SK-N-SH (cell line): ENCODE measurements around the gene SENP5. TPM values are rescaled to one million over a fixed set of nuclear protein-coding genes. Genes with fewer than 3 reads are reported as not detected.

Experiments used
- CTCF ChIA-PET: fragments of 300-600, 350-600 bp; formaldehyde crosslinking; extraction: SDS; loops from one replicate; lab custom pipeline; 2021; lab: Yijun Ruan, JAX
- POLR2A ChIA-PET: fragments of 350-600 bp; sonication (Branson Sonifier 250); formaldehyde crosslinking; extraction: SDS; loops from one replicate; lab custom pipeline; 2020; ENCODE audit warnings: antibody characterized with exemption, inconsistent platforms; lab: Yijun Ruan, JAX
- DNase-seq: peaks from one replicate; pipeline ENCODE4 v3.0.0; 2012
- H2AFZ ChIP-seq: fragments of 200-600 bp; sonication (generic); 2 replicates; pipeline ENCODE4 v1.8.1; 2016; ENCODE audit warnings: antibody characterized with exemption, mild to moderate bottlenecking, low read depth
- H3F3A ChIP-seq: fragments of 200-600 bp; sonication (generic); replicated peaks from 2 replicates; pipeline ENCODE3; 2016; ENCODE audit warnings: antibody characterized with exemption, mild to moderate bottlenecking; ENCODE audit not compliant: insufficient read depth
- H3K27ac ChIP-seq, 2 experiments: fragments of 200-500 bp in 1 of 2; fragments of 200-600 bp in 1 of 2; sonication (Bioruptor generic) in 1 of 2; sonication (generic), shearing (Covaris generic) in 1 of 2; 2 replicates each; pipeline versions ENCODE4 v1.5.1 to v1.6.1; 2014 to 2016; ENCODE audit warnings: low read depth in 2 of 2, inconsistent platforms in 1 of 2, low read length in 1 of 2, mild to moderate bottlenecking in 1 of 2, mixed read lengths in 1 of 2
- H3K27me3 ChIP-seq: fragments of 200-600 bp; sonication (generic), shearing (Covaris generic); 2 replicates; pipeline ENCODE4 v1.6.1; 2016; ENCODE audit warnings: mixed run types; ENCODE audit not compliant: insufficient read depth
- H3K36me3 ChIP-seq, 2 experiments: fragments of 200-500 bp in 1 of 2; fragments of 200-600 bp in 1 of 2; sonication (Bioruptor generic) in 1 of 2; sonication (generic) in 1 of 2; replicated peaks in 1 of 2; 2 replicates each; pipeline versions ENCODE3 to v1.5.1; 2014 to 2016; ENCODE audit warnings: low read length in 1 of 2, mild to moderate bottlenecking in 1 of 2; ENCODE audit not compliant: insufficient read depth in 2 of 2, control insufficient read depth in 1 of 2
- H3K4me1 ChIP-seq, 2 experiments: fragments of 200-500 bp in 1 of 2; fragments of 200-600 bp in 1 of 2; sonication (Bioruptor generic) in 1 of 2; sonication (generic), shearing (Covaris generic) in 1 of 2; 2 replicates each; pipeline versions ENCODE4 v1.5.1 to v1.6.1; 2014 to 2016; ENCODE audit warnings: low read depth in 1 of 2, low read length in 1 of 2, mixed run types in 1 of 2; ENCODE audit not compliant: insufficient read depth in 2 of 2, control insufficient read depth in 1 of 2
- H3K4me2 ChIP-seq: fragments of 200-600 bp; sonication (generic), shearing (Covaris generic); 2 replicates; pipeline ENCODE4 v1.6.1; 2017; ENCODE audit warnings: mixed run types
- H3K4me3 ChIP-seq, 2 experiments: fragments of 200-500 bp in 1 of 2; fragments of 200-600 bp in 1 of 2; sonication (Bioruptor generic) in 1 of 2; sonication (generic), shearing (Covaris generic) in 1 of 2; 2 replicates each; pipeline versions ENCODE4 v1.5.1 to v1.8.1; 2014 to 2016; ENCODE audit warnings: low read depth in 2 of 2, inconsistent platforms in 1 of 2, low read length in 1 of 2, mild to moderate bottlenecking in 1 of 2, mixed read lengths in 1 of 2, moderate library complexity in 1 of 2
- H3K79me2 ChIP-seq: fragments of 200-600 bp; sonication (generic); 2 replicates; pipeline ENCODE4 v1.8.1; 2017; ENCODE audit warnings: mild to moderate bottlenecking; ENCODE audit not compliant: insufficient read depth
- H3K9ac ChIP-seq: fragments of 200-600 bp; sonication (generic); 2 replicates; pipeline ENCODE4 v1.6.1; 2017; ENCODE audit warnings: mixed run types
- H3K9me2 ChIP-seq: fragments of 200-600 bp; sonication (generic); 2 replicates; pipeline ENCODE4 v1.6.1; 2017; ENCODE audit warnings: mixed run types
- H3K9me3 ChIP-seq: fragments of 200-600 bp; sonication (generic); 2 replicates; pipeline ENCODE4 v1.6.1; 2017; ENCODE audit warnings: mixed run types, mild to moderate bottlenecking, moderate library complexity
- H4K20me1 ChIP-seq: fragments of 200-600 bp; sonication (generic); 2 replicates; pipeline ENCODE4 v1.6.1; 2017; ENCODE audit warnings: mild to moderate bottlenecking, mixed run types; ENCODE audit not compliant: insufficient read depth
- CHD2 ChIP-seq: fragments of 150-350 bp; IDR thresholded peaks from 2 replicates; pipeline ENCODE4 v1.6.1; 2018; ENCODE audit warnings: low read length; ENCODE audit not compliant: partially characterized antibody
- ELF1 ChIP-seq: IDR thresholded peaks from 2 replicates; pipeline ENCODE4 v1.4.0; 2012
- EP300 ChIP-seq, 2 experiments: IDR thresholded peaks; 2 replicates each; pipeline versions ENCODE4 v1.4.0 to v1.6.1; 2012; ENCODE audit warnings: borderline replicate concordance in 1 of 2, low read depth in 1 of 2, low read length in 1 of 2
- EZH2phosphoT487 ChIP-seq: fragments of 200-600 bp; sonication (generic); IDR thresholded peaks from 2 replicates; pipeline ENCODE4 v1.6.1; 2017; ENCODE audit warnings: low read depth, mixed run types, mild to moderate bottlenecking, antibody characterized with exemption, moderate library complexity, borderline replicate concordance
- FOSL2 ChIP-seq: IDR thresholded peaks from 2 replicates; pipeline ENCODE4 v1.4.0; 2012; ENCODE audit warnings: low read depth, mild to moderate bottlenecking, moderate library complexity, borderline replicate concordance
- FOXJ3 ChIP-seq: sonication (generic); formaldehyde crosslinking; IDR thresholded peaks from 2 replicates; pipeline ENCODE4 v1.5.1; 2020; ENCODE audit warnings: mild to moderate bottlenecking, missing genetic modification reagents
- GABPA ChIP-seq: IDR thresholded peaks from 2 replicates; pipeline ENCODE4 v1.4.0; 2012; ENCODE audit warnings: low read depth, mild to moderate bottlenecking
- GATA2 ChIP-seq: sonication (generic); formaldehyde crosslinking; IDR thresholded peaks from 2 replicates; pipeline ENCODE4 v1.5.0; 2020; ENCODE audit warnings: mild to moderate bottlenecking, missing genetic modification reagents
- JUND ChIP-seq: IDR thresholded peaks from 2 replicates; pipeline ENCODE4 v1.4.0; 2012
- MEF2A ChIP-seq: IDR thresholded peaks from 2 replicates; pipeline ENCODE4 v1.4.0; 2012; ENCODE audit warnings: low read depth, borderline replicate concordance
- MXI1 ChIP-seq: IDR thresholded peaks from 2 replicates; pipeline ENCODE4 v1.6.1; 2012; ENCODE audit warnings: mild to moderate bottlenecking, low read depth, low read length, improper control_type of control experiment
- NRF1 ChIP-seq: IDR thresholded peaks from 2 replicates; pipeline ENCODE4 v1.6.1; 2012; ENCODE audit warnings: low read depth, mild to moderate bottlenecking, low read length
- PBX3 ChIP-seq: IDR thresholded peaks from 2 replicates; pipeline ENCODE4; 2012
- RCOR1 ChIP-seq: fragments of 150-350 bp; IDR thresholded peaks from 2 replicates; pipeline ENCODE4 v1.6.1; 2017; ENCODE audit warnings: antibody characterized with exemption, low read length
- RXRA ChIP-seq: IDR thresholded peaks from 2 replicates; pipeline ENCODE4 v1.4.0; 2012; ENCODE audit warnings: low read depth, mild to moderate bottlenecking, borderline replicate concordance
- SMC3 ChIP-seq: IDR thresholded peaks from 2 replicates; pipeline ENCODE4 v1.6.1; 2012; ENCODE audit warnings: low read depth, low read length, improper control_type of control experiment
- TCF12 ChIP-seq: IDR thresholded peaks from 2 replicates; pipeline ENCODE4 v1.4.0; 2012
- USF1 ChIP-seq: IDR thresholded peaks from 2 replicates; pipeline ENCODE4 v1.4.0; 2012; ENCODE audit warnings: low read depth, borderline replicate concordance
- USF2 ChIP-seq: fragments of 150-350 bp; IDR thresholded peaks from 2 replicates; pipeline ENCODE4 v1.6.1; 2017; ENCODE audit warnings: antibody characterized with exemption, low read length, low read depth, borderline replicate concordance
- ZBTB33 ChIP-seq: IDR thresholded peaks from 2 replicates; pipeline ENCODE4 v1.4.0; 2012; ENCODE audit warnings: low read depth, borderline replicate concordance
- whole genome bisulfite sequencing: methylation state at CpG from one replicate; pipeline ENCODE4 v1.1.6; 2017; ENCODE audit warnings: low lambda C conversion rate; 5-methylcytosine and 5-hydroxymethylcytosine counted together
- polyA plus RNA-seq, 3 experiments: library from polyadenylated mRNA; depleted of rRNA; stranded (reverse); fragments of >200 nt; gene quantifications; 2 replicates each; pipeline ENCODE4 v1.2.3, GENCODE V29; 2012
- TF ChIP-seq, protein P1 (sequence below): fragments of 150-350 bp; IDR thresholded peaks from 2 replicates; pipeline ENCODE4 v1.6.1; 2016; ENCODE audit warnings: mild to moderate bottlenecking, low read depth, low read length

SENP5 gene
- polyA plus RNA-seq, 1 of the 3 experiments (the other 2 are of a cell fraction): 7.5 TPM

DNA sequence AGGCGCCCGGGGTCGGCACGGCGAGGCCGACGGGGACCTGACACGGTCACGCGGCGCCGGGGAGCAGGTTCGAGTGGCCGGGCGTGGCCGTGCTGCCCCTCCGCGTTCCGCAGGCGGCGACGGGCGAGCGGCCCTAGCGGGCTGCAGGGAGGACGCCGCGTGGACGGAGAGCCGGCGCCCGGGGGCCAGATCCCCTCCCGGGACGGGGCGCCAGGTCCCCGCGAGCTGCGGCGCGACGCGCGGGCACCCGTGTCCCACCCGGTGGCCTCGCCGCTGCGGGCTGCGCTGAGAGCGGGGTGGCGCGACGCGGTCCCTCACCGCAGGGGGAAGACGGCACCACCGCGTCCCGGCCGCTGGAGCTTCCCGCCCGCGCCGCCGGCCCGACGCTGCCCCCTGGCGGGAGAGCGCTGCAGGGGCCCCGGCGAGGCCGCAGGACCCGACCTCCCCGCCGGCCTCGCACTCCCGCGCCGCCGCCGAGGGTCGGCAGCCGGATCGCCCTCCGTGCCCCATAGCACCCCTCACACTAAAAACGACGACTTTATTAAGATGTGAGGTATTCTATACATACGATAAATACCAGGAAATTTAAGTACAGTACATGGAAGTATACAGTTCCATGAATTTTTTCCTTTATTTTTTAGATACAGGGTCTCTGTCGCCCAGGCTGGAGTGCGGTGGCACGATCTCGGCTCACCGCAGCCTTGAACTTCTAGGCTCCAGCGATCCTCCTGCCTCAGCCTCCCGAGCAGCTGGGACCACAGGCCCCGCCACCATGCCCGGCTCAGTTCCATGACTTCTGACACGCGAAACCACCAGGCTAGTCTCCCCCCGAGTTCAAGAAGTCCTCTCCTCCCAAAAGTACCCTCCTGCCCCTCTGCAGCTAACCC is 102.2 kb downstream of the SENP5 start (continued):
- no peak for TF ChIP-seq USF2
- TF ChIP-seq GATA2: no peak
- no peak for TF ChIP-seq NRF1
- TF ChIP-seq JUND: no peak
- TF ChIP-seq EP300 (IDR thresholded peaks at IDR 0.05; ENCODE audit: borderline replicate concordance in 1 of 2, low read depth in 1 of 2, low read length in 1 of 2): no peak; a peak in 1 of 4 replicates
- TF ChIP-seq, protein P1, sequence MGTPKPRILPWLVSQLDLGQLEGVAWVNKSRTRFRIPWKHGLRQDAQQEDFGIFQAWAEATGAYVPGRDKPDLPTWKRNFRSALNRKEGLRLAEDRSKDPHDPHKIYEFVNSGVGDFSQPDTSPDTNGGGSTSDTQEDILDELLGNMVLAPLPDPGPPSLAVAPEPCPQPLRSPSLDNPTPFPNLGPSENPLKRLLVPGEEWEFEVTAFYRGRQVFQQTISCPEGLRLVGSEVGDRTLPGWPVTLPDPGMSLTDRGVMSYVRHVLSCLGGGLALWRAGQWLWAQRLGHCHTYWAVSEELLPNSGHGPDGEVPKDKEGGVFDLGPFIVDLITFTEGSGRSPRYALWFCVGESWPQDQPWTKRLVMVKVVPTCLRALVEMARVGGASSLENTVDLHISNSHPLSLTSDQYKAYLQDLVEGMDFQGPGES: no peak
- no peak for TF ChIP-seq CHD2
- no peak for TF ChIP-seq FOXJ3

- H3K4me3 ChIP-seq: no peak overlapping the region
- H3K79me2 ChIP-seq: no peaks in the 10 kb centered on the region
- H3K9me3 ChIP-seq: no peaks in the 10 kb centered on the region
- WGBS: 87% methylated on average over 15 of the region's 15 CpGs
- H3K27me3 ChIP-seq: no peaks in the 10 kb centered on the region
- H3K4me1 ChIP-seq: peaks cover 0 to 6% of the 10 kb centered on the region in 2 experiments; a peak in 1 of 4 replicates
- no peaks in the 10 kb centered on the region for H3K36me3 ChIP-seq
- no peak overlapping the region for H3K9ac ChIP-seq
- no peak for DNase-seq
- no peaks in the 10 kb centered on the region for H3K9me2 ChIP-seq
- H3K4me2 ChIP-seq: no peak overlapping the region
- H4K20me1 ChIP-seq: no peaks in the 10 kb centered on the region
- H2AFZ ChIP-seq: no peak overlapping the region; the same call in 1 of the 2 replicates
- CTCF ChIA-PET: interaction anchor here (0.9 to 3.7 kb wide), 21 partner anchors 8 to 702 kb away, joined by 3 to 26 read pairs (median 5); partner anchors contain the start of gene NCBP2
- no peak overlapping the region for H3K27ac ChIP-seq
- no peaks in the 10 kb centered on the region for H3F3A ChIP-seq
- POLR2A ChIA-PET: no interaction called here
- TF ChIP-seq ELF1 (no peak), FOSL2 (no peak), EZH2phosphoT487 (no peak), USF1 (no peak), ZBTB33 (no peak), RXRA (no peak), MXI1 (no peak), GABPA (no peak), PBX3 (no peak), SMC3 (no peak), MEF2A (no peak), USF2 (no peak), RCOR1 (no peak), JUND (no peak), FOXJ3 (no peak), TCF12 (no peak), EP300 (IDR thresholded peaks at IDR 0.05; ENCODE audit: borderline replicate concordance in 1 of 2, low read depth in 1 of 2, low read length in 1 of 2) (no peak)
- TF ChIP-seq, protein P1: no peak
These were observed 102.9 kb downstream of the SENP5 start for GRCh38 chr3:196970547-196971093.
